ENCODE results near the gene TBC1D7.
A peak's percentile ranks its signal among the peaks of the same experiment; 100 is the strongest.

The TBC1D7 gene

DNA sequence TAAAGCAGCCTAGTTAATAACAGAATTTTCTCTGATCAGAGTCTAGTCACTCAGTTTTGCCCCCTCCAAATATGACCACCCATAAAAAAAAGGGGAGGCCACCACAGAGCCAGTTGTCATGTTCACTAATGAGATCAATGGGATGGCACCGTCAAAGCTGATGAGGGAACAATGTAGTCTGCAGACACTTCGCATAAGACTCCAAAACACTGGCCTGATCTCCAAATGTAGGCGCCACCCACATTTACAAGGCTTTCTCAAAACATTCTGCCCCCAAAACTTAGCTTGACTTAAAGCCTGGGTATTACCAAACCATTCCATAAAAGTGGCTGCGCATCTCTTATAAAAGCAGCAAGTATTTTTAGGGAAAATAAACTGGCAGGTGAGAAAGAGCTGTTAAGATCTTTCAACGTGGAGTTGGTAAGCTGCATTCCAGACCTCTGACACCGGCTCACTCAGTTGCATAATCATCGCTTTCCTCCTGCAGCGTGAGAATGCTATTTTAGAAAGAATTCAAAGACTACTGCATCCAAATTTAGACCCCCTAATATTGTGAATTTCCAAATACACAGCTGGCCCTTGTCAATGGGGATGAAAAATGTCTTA is 59.3 kb downstream of the TBC1D7 start:
- FAIRE-seq (no peak), DNase-seq (ENCODE audit: insufficient read length, low spot score) (no peak)
- TF ChIP-seq POLR2AphosphoS5 (IDR thresholded peaks at IDR 0.05; ENCODE audit: low read depth, low read length) (no peak), POLR2A (IDR thresholded peaks at IDR 0.05; ENCODE audit: low read depth, low read length) (no peak), PAX5 (IDR thresholded peaks at IDR 0.05; ENCODE audit: insufficient read depth, low read length, severe bottlenecking) (no peak), POU2F2 (IDR thresholded peaks at IDR 0.05; ENCODE audit: low read depth, low read length) (no peak), TAF1 (IDR thresholded peaks at IDR 0.05; ENCODE audit: low read depth, low read length) (no peak), SPI1 (IDR thresholded peaks at IDR 0.05; ENCODE audit: low read depth, low read length) (no peak)

DNA sequence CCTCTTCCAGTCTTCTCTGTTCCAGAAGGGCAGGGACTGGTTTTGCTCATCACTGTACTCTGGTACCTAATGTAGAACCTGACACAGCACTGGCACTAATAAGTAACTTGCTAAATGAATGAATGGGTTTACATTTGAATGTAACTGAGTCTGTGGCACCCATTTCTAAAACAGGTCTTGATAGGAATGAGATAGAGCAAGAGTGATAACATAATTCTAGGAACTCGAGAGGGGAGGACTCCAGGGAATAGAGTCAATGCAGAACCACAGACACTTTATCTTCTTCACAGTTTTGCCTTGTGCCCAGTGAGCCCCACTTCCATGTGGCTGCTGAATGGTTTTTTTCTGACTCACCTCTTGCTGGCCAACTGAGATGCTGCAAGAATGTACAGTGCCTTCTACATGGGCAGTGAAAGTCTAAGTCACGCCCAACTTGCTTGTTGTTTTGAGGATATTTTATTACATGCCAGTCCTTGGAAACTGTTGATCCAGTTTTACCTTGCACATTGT is 61.1 kb downstream of the TBC1D7 start:
- DNase-seq (ENCODE audit: insufficient read length, low spot score): no peak

DNA sequence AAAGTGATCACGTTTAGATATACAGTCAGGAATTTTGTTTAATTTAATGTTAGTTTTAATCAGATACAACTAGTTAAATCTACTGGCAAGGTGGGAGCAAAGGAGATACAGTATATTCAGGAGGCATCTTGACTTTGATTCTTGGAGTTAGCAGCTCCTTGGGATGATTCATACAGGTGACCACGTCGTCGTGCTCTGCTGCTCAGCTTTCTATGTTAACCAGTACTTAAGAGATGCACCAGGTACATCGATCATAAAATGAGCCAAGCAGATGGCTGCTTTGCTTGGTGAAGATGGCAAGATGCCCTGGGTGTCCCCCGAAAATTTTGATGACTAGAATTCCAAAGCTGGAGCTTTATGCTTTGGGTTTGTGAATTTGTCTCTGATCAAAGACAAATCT is 64.7 kb downstream of the TBC1D7 start:
- TF ChIP-seq PAX5 (IDR thresholded peaks at IDR 0.05; ENCODE audit: insufficient read depth, low read length, severe bottlenecking): peak; percentile 74
- no peak for TF ChIP-seq POU2F2 (IDR thresholded peaks at IDR 0.05; ENCODE audit: low read depth, low read length)
- DNase-seq (ENCODE audit: insufficient read length, low spot score) (no peak), FAIRE-seq (peak; percentile 33)

More for the DNA sequence above, 61.1 kb downstream of the TBC1D7 start:
- TF ChIP-seq POLR2A (IDR thresholded peaks at IDR 0.05; ENCODE audit: low read depth, low read length) (no peak), POU2F2 (IDR thresholded peaks at IDR 0.05; ENCODE audit: low read depth, low read length) (no peak), SPI1 (IDR thresholded peaks at IDR 0.05; ENCODE audit: low read depth, low read length) (no peak), POLR2AphosphoS5 (IDR thresholded peaks at IDR 0.05; ENCODE audit: low read depth, low read length) (no peak), TAF1 (IDR thresholded peaks at IDR 0.05; ENCODE audit: low read depth, low read length) (no peak), PAX5 (IDR thresholded peaks at IDR 0.05; ENCODE audit: insufficient read depth, low read length, severe bottlenecking) (no peak)
- no peak for FAIRE-seq

DNA sequence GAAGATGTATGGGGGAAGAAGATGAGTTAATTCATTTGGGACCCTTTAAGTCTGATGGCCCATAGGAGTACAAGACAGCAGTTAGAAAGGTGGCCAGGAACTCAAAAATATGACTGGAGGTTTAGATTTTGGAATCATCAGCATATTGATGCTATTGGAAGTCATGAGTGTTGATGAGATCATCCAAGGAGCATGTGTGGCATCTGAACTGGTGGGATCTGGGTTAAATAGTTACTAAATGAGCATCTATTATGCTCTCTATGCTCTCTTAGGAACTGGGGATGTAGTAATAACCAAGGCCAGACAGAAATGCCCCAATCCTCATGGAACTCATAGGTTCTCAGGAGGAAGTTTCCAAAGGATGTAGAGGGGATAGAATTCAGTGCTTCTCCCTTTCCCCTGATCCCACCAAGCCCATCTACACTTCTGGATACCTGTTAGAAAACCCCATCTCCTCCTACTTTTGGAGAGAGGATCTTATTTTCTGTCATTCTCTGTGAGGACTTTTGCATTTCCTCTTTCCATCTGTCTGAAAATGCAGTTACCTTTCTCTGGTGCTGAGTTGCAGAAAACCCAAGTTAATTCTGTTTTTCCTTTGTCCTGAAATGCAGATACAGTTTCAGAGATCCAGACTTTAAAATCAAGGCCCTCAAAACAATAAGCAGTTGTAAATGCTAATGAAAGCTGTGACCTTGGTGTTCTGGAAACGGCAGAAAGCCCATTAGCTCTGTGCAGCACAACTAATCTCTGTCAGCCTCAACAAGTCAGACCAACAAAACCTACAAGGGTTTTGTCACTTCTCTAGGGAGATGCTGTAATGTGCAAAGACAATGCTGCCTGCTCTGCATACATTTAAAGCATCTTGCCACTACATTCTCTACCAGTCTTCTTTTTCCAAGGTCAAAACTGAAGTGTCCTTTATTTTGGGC is 65.8 kb downstream of the TBC1D7 start:
- peak; percentile 66 for FAIRE-seq
- DNase-seq (ENCODE audit: insufficient read length, low spot score): no peak
- TF ChIP-seq PAX5 (IDR thresholded peaks at IDR 0.05; ENCODE audit: insufficient read depth, low read length, severe bottlenecking): no peak
- TF ChIP-seq SPI1 (IDR thresholded peaks at IDR 0.05; ENCODE audit: low read depth, low read length): peak; percentile 80
- no peak for TF ChIP-seq TAF1 (IDR thresholded peaks at IDR 0.05; ENCODE audit: low read depth, low read length)
- TF ChIP-seq POLR2A (IDR thresholded peaks at IDR 0.05; ENCODE audit: low read depth, low read length): no peak
- TF ChIP-seq POU2F2 (IDR thresholded peaks at IDR 0.05; ENCODE audit: low read depth, low read length): no peak
- TF ChIP-seq POLR2AphosphoS5 (IDR thresholded peaks at IDR 0.05; ENCODE audit: low read depth, low read length): no peak

DNA sequence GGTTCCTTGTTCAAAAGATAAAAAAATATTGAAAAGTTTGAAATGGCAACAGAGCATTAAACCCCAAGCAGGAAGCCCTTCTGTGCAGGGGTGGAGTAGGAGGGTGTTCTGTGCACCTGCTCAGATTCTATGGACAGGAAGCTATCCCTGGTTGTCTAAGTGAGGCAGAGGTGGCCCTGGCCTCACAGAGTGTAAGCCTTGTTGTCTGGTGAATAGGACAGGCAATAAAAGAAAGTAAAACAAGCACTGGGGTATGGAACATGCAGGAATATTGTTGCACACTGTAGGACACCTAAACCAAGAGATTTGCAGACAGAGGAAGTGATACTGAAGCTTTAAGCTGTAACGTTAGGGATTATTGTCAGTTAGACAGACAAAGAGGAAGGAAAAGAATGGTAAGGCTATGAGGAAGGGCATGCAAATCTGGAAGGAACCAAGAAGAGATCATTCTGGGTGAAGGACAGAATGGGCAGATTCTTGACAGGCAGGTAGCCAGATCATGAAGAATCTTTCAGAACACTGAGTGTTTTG is 66.8 kb downstream of the TBC1D7 start:
- DNase-seq (ENCODE audit: insufficient read length, low spot score) (no peak), FAIRE-seq (peak; percentile 98)
- TF ChIP-seq SPI1 (IDR thresholded peaks at IDR 0.05; ENCODE audit: low read depth, low read length) (peak; percentile 96), POLR2A (IDR thresholded peaks at IDR 0.05; ENCODE audit: low read depth, low read length) (no peak), POU2F2 (IDR thresholded peaks at IDR 0.05; ENCODE audit: low read depth, low read length) (peak; percentile 76; the same call in 1 of the 2 replicates), POLR2AphosphoS5 (IDR thresholded peaks at IDR 0.05; ENCODE audit: low read depth, low read length) (no peak), TAF1 (IDR thresholded peaks at IDR 0.05; ENCODE audit: low read depth, low read length) (no peak)

DNA sequence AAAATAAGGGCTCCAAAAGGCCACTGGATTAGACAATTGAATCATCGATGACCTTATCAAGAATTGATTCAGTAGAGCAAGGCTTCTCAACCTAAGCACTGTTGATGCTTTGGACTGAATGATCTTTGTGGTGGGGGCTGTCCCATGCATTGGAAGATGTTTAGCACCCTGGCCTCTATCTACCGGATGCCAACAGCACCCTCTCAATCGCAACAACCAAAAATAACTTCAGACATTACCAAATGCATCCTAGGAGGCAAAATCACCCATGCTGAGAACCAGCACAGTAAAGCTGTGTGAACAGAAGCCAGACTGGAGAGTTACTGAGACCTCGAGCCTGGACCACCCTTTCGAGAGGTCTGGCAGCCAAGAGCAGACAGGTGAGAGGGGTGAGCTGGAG is 67.5 kb downstream of the TBC1D7 start:
- FAIRE-seq (no peak), DNase-seq (ENCODE audit: insufficient read length, low spot score) (no peak)
- no peak for TF ChIP-seq SPI1 (IDR thresholded peaks at IDR 0.05; ENCODE audit: low read depth, low read length)
- no peak for TF ChIP-seq TAF1 (IDR thresholded peaks at IDR 0.05; ENCODE audit: low read depth, low read length)
- peak; percentile 29; the same call in 1 of the 2 replicates for TF ChIP-seq POU2F2 (IDR thresholded peaks at IDR 0.05; ENCODE audit: low read depth, low read length)
- no peak for TF ChIP-seq POLR2A (IDR thresholded peaks at IDR 0.05; ENCODE audit: low read depth, low read length)

DNA sequence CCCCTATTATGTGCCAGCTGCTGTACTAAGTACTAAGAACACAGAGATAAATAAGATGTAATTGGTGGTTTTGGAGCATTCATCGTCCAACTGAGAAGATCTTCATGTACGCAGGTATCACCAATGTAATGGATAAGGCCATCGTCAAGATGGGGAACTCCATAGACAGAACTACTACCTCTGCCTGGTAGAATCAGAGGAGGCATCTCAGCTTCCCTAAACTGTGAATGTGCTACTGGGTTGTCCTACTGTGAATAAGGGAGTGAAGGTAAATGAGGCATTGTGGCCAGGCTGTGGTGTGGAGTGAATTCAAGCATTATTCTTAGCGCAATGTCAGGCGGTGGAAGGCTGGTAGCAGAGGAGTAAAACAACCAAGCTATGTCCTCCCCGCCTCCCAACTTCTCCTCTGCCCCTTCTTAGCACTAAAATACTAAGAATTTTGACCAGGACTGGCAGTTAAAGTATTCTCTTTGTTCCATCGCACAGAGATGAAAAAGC is 68.2 kb downstream of the TBC1D7 start:
- DNase-seq (ENCODE audit: insufficient read length, low spot score) (no peak), FAIRE-seq (peak; percentile 91)
- TF ChIP-seq PAX5 (IDR thresholded peaks at IDR 0.05; ENCODE audit: insufficient read depth, low read length, severe bottlenecking): no peak
- TF ChIP-seq POLR2A (IDR thresholded peaks at IDR 0.05; ENCODE audit: low read depth, low read length): no peak
- no peak for TF ChIP-seq SPI1 (IDR thresholded peaks at IDR 0.05; ENCODE audit: low read depth, low read length)
- TF ChIP-seq POU2F2 (IDR thresholded peaks at IDR 0.05; ENCODE audit: low read depth, low read length): no peak
- no peak for TF ChIP-seq TAF1 (IDR thresholded peaks at IDR 0.05; ENCODE audit: low read depth, low read length)
- TF ChIP-seq POLR2AphosphoS5 (IDR thresholded peaks at IDR 0.05; ENCODE audit: low read depth, low read length): no peak

DNA sequence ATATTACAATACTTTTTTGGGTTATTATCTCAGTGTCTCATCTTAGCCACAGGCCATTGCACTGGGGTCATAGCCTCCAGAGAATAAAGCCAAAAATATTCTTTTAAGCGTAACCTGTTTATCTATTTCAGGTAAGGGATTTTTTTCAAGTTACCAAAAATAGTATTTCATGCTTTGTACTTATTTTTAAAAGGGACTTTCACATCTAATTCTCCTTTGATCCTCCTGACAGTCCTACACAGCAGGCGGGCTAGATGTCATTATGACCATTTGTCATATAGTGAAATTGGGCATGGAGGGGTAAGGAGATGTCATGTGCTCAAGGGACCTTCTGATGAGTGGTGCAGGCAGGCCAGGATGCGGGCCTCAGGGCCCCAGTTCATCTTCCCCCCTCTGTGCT is 68.9 kb downstream of the TBC1D7 start:
- DNase-seq (ENCODE audit: insufficient read length, low spot score) (no peak), FAIRE-seq (peak; percentile 95)
- no peak for TF ChIP-seq SPI1 (IDR thresholded peaks at IDR 0.05; ENCODE audit: low read depth, low read length)
- no peak for TF ChIP-seq PAX5 (IDR thresholded peaks at IDR 0.05; ENCODE audit: insufficient read depth, low read length, severe bottlenecking)
- no peak for TF ChIP-seq POLR2A (IDR thresholded peaks at IDR 0.05; ENCODE audit: low read depth, low read length)
- no peak for TF ChIP-seq POU2F2 (IDR thresholded peaks at IDR 0.05; ENCODE audit: low read depth, low read length)
- no peak for TF ChIP-seq POLR2AphosphoS5 (IDR thresholded peaks at IDR 0.05; ENCODE audit: low read depth, low read length)

DNA sequence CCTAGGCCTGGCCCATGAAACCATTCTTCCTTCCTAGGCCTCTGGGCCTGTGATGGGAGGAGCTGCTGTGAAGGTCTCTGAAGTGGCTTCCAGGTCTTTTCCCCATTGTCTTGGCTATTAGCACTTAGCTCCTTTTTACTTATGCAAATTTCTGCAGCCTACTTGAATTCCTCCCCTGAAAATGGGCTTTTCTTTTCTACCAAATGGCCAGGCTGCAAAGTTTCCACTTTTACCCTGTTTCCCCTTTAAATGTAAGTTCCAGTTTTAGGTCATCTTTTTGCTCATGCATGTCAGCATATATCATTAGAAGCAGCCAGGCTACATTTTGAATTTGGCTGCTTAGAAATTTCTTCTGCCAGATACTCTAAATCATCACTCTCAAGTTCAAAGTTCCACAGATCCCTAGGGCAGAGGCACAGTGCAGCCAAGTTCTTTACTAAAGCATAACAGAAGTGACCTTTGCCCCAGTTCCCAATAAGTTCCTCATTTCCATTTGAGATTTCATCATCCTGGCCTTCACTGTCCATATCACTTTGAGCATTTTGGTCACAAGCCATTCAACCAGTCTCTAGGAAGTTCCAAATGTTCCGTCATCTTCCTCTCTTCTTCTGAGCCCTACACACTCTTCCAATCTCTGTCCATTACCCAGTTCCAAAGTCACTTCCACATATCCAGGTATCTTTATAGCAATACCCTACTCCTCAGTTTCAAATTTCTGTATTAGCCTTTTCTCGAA is 71.9 kb downstream of the TBC1D7 start:
- DNase-seq (ENCODE audit: insufficient read length, low spot score) (no peak), FAIRE-seq (no peak)
- no peak for TF ChIP-seq POU2F2 (IDR thresholded peaks at IDR 0.05; ENCODE audit: low read depth, low read length)

All from GM12891 (cell line).